Measurements from ENCODE around the gene NUDT17.

- TF ChIP-seq CTCF (conservative IDR thresholded peaks at IDR 0.05; ENCODE audit: low read depth in 2 of 2) (no peak), REST (IDR thresholded peaks at IDR 0.05; ENCODE audit: unreplicated experiment) (no peak), EZH2phosphoT487 (IDR thresholded peaks at IDR 0.05; ENCODE audit: unreplicated experiment) (no peak), ZNF331 (CRISPR knock-in tag; IDR thresholded peaks at IDR 0.05; ENCODE audit: low read depth) (no peak), EZH2 (IDR thresholded peaks at IDR 0.05; ENCODE audit: low read depth, unreplicated experiment) (no peak)
These were observed 39.2 kb downstream of the NUDT17 start for GRCh38 chr1:145884675-145885074.

Data from GM23338 (cell line).